Natural killer cell (primary cell): ENCODE data around the gene SDHA. TPM values are rescaled to one million over a fixed set of nuclear protein-coding genes. Genes with fewer than 3 reads are reported as not detected.

Source experiments
- ATAC-seq, 3 donors: fragments of 150-1000 bp in 2 of 3; fragments of 200-7000 bp in 1 of 3; cut with Tn5 transposase; 1 replicate in 1 of 3; 2 replicates in 2 of 3; pipeline ENCODE4 v1.10.0; 2021; ENCODE audit warnings: mild to moderate bottlenecking in 2 of 3, moderate library complexity in 2 of 3
- DNase-seq, 2 donors: peaks; one replicate each; pipeline versions ENCODE4 v3.0.0 to v3.0.0-alpha.2; 2013 to 2021; ENCODE audit warnings: mixed read lengths in 1 of 2
- H3K27ac ChIP-seq: one replicate; pipeline ENCODE4 v1.5.1; 2013; ENCODE audit warnings: mild to moderate bottlenecking, low read length
- H3K27me3 ChIP-seq: one replicate; pipeline ENCODE4 v1.6.1; 2013; ENCODE audit warnings: low read length; ENCODE audit not compliant: control insufficient read depth, insufficient read depth
- H3K36me3 ChIP-seq: one replicate; pipeline ENCODE4 v1.6.1; 2013; ENCODE audit warnings: low read length; ENCODE audit not compliant: control insufficient read depth, insufficient read depth
- H3K4me1 ChIP-seq: one replicate; pipeline ENCODE4 v1.6.1; 2013; ENCODE audit warnings: low read length; ENCODE audit not compliant: control insufficient read depth, insufficient read depth
- H3K4me3 ChIP-seq: one replicate; pipeline ENCODE4 v1.5.1; 2013; ENCODE audit warnings: low read length
- H3K9me3 ChIP-seq: one replicate; pipeline ENCODE4 v1.6.1; 2013; ENCODE audit warnings: low read length; ENCODE audit not compliant: control insufficient read depth, insufficient read depth
- H3K27ac Mint-ChIP-seq, 2 donors: one replicate each; pipeline ENCODE4 v1.8.0; 2022; ENCODE audit warnings: mild to moderate bottlenecking in 2 of 2, mixed read lengths in 2 of 2, moderate library complexity in 1 of 2
- H3K27me3 Mint-ChIP-seq, 2 donors: one replicate each; pipeline ENCODE4 v1.8.0; 2022; ENCODE audit warnings: low read depth in 2 of 2, mixed read lengths in 2 of 2
- H3K36me3 Mint-ChIP-seq: one replicate; pipeline ENCODE4 v1.8.0; 2022; ENCODE audit warnings: mixed read lengths
- H3K4me1 Mint-ChIP-seq, 2 donors: one replicate each; pipeline ENCODE4 v1.8.0; 2022; ENCODE audit warnings: mixed read lengths in 2 of 2
- H3K4me3 Mint-ChIP-seq: one replicate; pipeline ENCODE4 v1.8.0; 2022; ENCODE audit warnings: mild to moderate bottlenecking, moderate library complexity, mixed read lengths
- H3K9me3 Mint-ChIP-seq, 2 donors: one replicate each; pipeline ENCODE4 v1.8.0; 2022; ENCODE audit warnings: mixed read lengths in 2 of 2
- CTCF ChIP-seq: fragments of 200-600 bp; IDR thresholded peaks from one replicate; pipeline ENCODE4 v1.8.0; 2022; ENCODE audit warnings: antibody characterized with exemption
- WGBS: methylation state at CpG from one replicate; pipeline ENCODE4 v1.1.7; 2013; ENCODE audit warnings: missing lambda C conversion rate; ENCODE audit not compliant: insufficient coverage; 5-methylcytosine and 5-hydroxymethylcytosine counted together
- intact Hi-C: fragments of 100-400 bp; cut with micrococcal nuclease; formaldehyde crosslinking; loops from one replicate; pipeline ENCODE4 v1.14.2; 2022
- total RNA-seq, 4 donors: library from RNA; stranded (reverse); fragments of 120-200 nt in 1 of 4; gene quantifications; one replicate each; pipeline versions ENCODE4 v1.2.3 to v1.2.4, GENCODE V29; 2013 to 2022

Gene SDHA
- total RNA-seq, 3 donors from 2014 or later (not counting 1 experiment from before 2014, with no cell fraction given) = 173 to 183 (median 173) TPM

GRCh38 chr5:204966-205670 lies 13.0 kb upstream of the SDHA start:
- H3K4me1 Mint-ChIP-seq = peaks cover 8 to 25% of the 10 kb centered on the region in 2 donors
- WGBS = 97% methylated on average over 30 of the region's 30 CpGs
- H3K27me3 ChIP-seq = no peaks in the 10 kb centered on the region

GRCh38 chr5:206406-206805 lies 11.7 kb upstream of the SDHA start:
- Mint-ChIP-seq H3K4me3 (no peak overlapping the region), H3K9me3 (no peaks in the 10 kb centered on the region), H3K27ac (no peak overlapping the region), H3K27me3 (no peaks in the 10 kb centered on the region), H3K36me3 (peaks cover 8% of the 10 kb centered on the region), H3K4me1 (peaks cover 12 to 29% of the 10 kb centered on the region in 2 donors)
- no peak for ATAC-seq
- Histone ChIP-seq H3K4me1 (no peaks in the 10 kb centered on the region), H3K27ac (no peak overlapping the region), H3K36me3 (peaks cover 30% of the 10 kb centered on the region), H3K27me3 (no peaks in the 10 kb centered on the region), H3K4me3 (no peak overlapping the region), H3K9me3 (no peaks in the 10 kb centered on the region)
- WGBS = 94% methylated on average over 11 of the region's 11 CpGs
- no peak for DNase-seq
- no peak for TF ChIP-seq CTCF
- intact Hi-C loops = no loop called here

More at GRCh38 chr5:204966-205670, 13.0 kb upstream of the SDHA start:
- no peak overlapping the region for H3K4me3 Mint-ChIP-seq
- peaks cover 30% of the 10 kb centered on the region for H3K36me3 ChIP-seq
- no peak overlapping the region for H3K4me3 ChIP-seq
- H3K36me3 Mint-ChIP-seq = peaks cover 8% of the 10 kb centered on the region
- DNase-seq (no peak), ATAC-seq (no peak)
- H3K9me3 ChIP-seq = no peaks in the 10 kb centered on the region
- H3K4me1 ChIP-seq = no peaks in the 10 kb centered on the region
- H3K27me3 Mint-ChIP-seq = no peaks in the 10 kb centered on the region
- no peak overlapping the region for H3K27ac ChIP-seq
- no peak overlapping the region for H3K27ac Mint-ChIP-seq
- no peak for TF ChIP-seq CTCF
- H3K9me3 Mint-ChIP-seq = no peaks in the 10 kb centered on the region
- intact Hi-C loops = no loop called here

- H3K9me3 ChIP-seq = no peaks in the 10 kb centered on the region
- H3K4me3 Mint-ChIP-seq = no peak overlapping the region
- H3K36me3 Mint-ChIP-seq = peaks cover 8% of the 10 kb centered on the region
- ATAC-seq = no peak
- H3K36me3 ChIP-seq = peaks cover 30% of the 10 kb centered on the region
- no peak overlapping the region for H3K4me3 ChIP-seq
- no peaks in the 10 kb centered on the region for H3K4me1 ChIP-seq
- no peak for TF ChIP-seq CTCF
- H3K4me1 Mint-ChIP-seq = peaks cover 12 to 29% of the 10 kb centered on the region in 2 donors
- H3K27ac ChIP-seq = no peak overlapping the region
- H3K27me3 ChIP-seq = no peaks in the 10 kb centered on the region
- intact Hi-C loops = no loop called here
- no peak overlapping the region for H3K27ac Mint-ChIP-seq
- H3K9me3 Mint-ChIP-seq = no peaks in the 10 kb centered on the region
- no peaks in the 10 kb centered on the region for H3K27me3 Mint-ChIP-seq
- no peak for DNase-seq
- 92% methylated on average over 8 of the region's 8 CpGs for WGBS
Measured at GRCh38 chr5:206927-207536, 11.1 kb upstream of the SDHA start.
